Measurements from ENCODE around the gene IFT88. TPM values are rescaled to one million over a fixed set of nuclear protein-coding genes. Genes with fewer than 3 reads are reported as not detected.

The IFT88 gene
- total RNA-seq, 1 experiment from 2014 or later, result 5.2 TPM

DNA sequence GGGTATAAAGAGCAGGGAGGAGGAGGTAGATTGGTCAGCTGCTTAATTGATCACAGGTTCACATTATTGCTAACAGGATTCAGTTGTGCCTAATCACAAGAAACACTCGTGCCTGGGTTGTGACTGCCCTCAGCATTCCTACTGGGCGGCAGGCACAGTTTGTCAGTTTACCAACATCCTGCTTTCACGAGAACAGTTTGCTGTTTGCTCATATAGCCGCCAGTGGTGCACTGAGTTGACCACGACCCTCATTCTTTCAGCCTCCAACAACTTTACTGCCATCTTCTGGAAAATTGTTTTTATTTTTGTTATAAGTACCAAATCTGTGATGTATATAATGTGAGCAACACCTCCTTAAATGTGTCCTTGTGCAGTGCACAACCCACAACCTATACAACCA is 16.2 kb upstream of the IFT88 start:
- no peaks in the 10 kb centered on the region for H3K79me1 ChIP-seq (ENCODE audit: insufficient read depth, low read depth, low read length, poor library complexity, severe bottlenecking)
- no peak overlapping the region for H3K56ac ChIP-seq (ENCODE audit: insufficient read length, low read depth, low read length)
- H4K20me1 ChIP-seq (ENCODE audit: control insufficient read depth, insufficient read depth, insufficient read length), result no peaks in the 10 kb centered on the region
- H3K27ac ChIP-seq (ENCODE audit: insufficient read length, low read depth, low read length), result no peak overlapping the region
- no peaks in the 10 kb centered on the region for H3K79me2 ChIP-seq (ENCODE audit: insufficient read depth, low read length)
- no peak overlapping the region for H2BK15ac ChIP-seq (ENCODE audit: low read depth, low read length)
- H2BK20ac ChIP-seq (ENCODE audit: low read depth, low read length, poor library complexity, severe bottlenecking), result no peak overlapping the region
- H2AFZ ChIP-seq (ENCODE audit: low read length), result no peak overlapping the region
- H3K23me2 ChIP-seq (ENCODE audit: insufficient read length, low read depth, low read length, poor library complexity, severe bottlenecking), result no peaks in the 10 kb centered on the region
- no CpG with 5 or more reads among the region's 5 CpGs for WGBS (ENCODE audit: extremely low coverage, insufficient read length, low lambda C conversion rate)
- H3K27ac Mint-ChIP-seq, result no peak overlapping the region
- DNase-seq, result no peak
- no peaks in the 10 kb centered on the region for H3K36me3 Mint-ChIP-seq (ENCODE audit: insufficient read depth in 1 of 3, low read depth in 3 of 3)
- no peak overlapping the region for H3K4ac ChIP-seq (ENCODE audit: low read depth, low read length)
- no peaks in the 10 kb centered on the region for H3K4me1 ChIP-seq (ENCODE audit: insufficient read depth, low read length)
- H3K4me2 ChIP-seq (ENCODE audit: insufficient read depth, insufficient read length, low read length), result no peak overlapping the region
- H4K8ac ChIP-seq (replicated peaks; ENCODE audit: insufficient read length, low read depth, low read length), result no peak overlapping the region
- H4K5ac ChIP-seq (ENCODE audit: insufficient read length, low read depth, low read length), result no peak overlapping the region
- H3K27me3 ChIP-seq (ENCODE audit: insufficient read depth, low read length), result no peaks in the 10 kb centered on the region
- H2BK12ac ChIP-seq (ENCODE audit: insufficient read length, low read depth, low read length), result no peak overlapping the region
- no peak overlapping the region for H3K14ac ChIP-seq (ENCODE audit: insufficient read depth, low read length)
- H3K18ac ChIP-seq (ENCODE audit: insufficient read length, low read depth, low read length), result no peak overlapping the region
- TF ChIP-seq CTCF (conservative IDR thresholded peaks at IDR 0.05), result no peak
- no peak overlapping the region for H3K23ac ChIP-seq (ENCODE audit: insufficient read length, low read depth, low read length)
- H3T11ph ChIP-seq (ENCODE audit: low read length), result no peak overlapping the region
- no peaks in the 10 kb centered on the region for H3K9me3 Mint-ChIP-seq
- H2BK120ac ChIP-seq (ENCODE audit: low read depth, low read length, poor library complexity, severe bottlenecking), result no peak overlapping the region
- H3K4me1 Mint-ChIP-seq, result no peaks in the 10 kb centered on the region
- no peak overlapping the region for H4K91ac ChIP-seq (ENCODE audit: insufficient read length, low read depth, low read length)
- H2BK5ac ChIP-seq (ENCODE audit: insufficient read length, low read length), result no peak overlapping the region
- no peak overlapping the region for H2AK5ac ChIP-seq (ENCODE audit: insufficient read length, low read length)
- no peaks in the 10 kb centered on the region; the same call in 1 of the 2 replicates for H3K27me3 Mint-ChIP-seq (ENCODE audit: low read depth)
- no peak overlapping the region for H3K4me3 Mint-ChIP-seq
- H3K9me3 ChIP-seq (ENCODE audit: control insufficient read depth, low read depth, low read length), result no peaks in the 10 kb centered on the region
- H3K9ac ChIP-seq (ENCODE audit: extremely low read depth, insufficient read length, low read length), result no peak overlapping the region

All from H9 (cell line).